CD4-positive, alpha-beta T cell treated with Interleukin-17A for 4 hours (primary cell): ENCODE measurements around the gene OPN5.

Experiments used
- DNase-seq: peaks from one replicate; pipeline ENCODE4 v3.0.0-alpha.2; 2020; ENCODE audit warnings: mixed read lengths

OPN5 gene

GRCh38 chr6:47789553-47789952, 7.7 kb downstream of the OPN5 start:
- no peak for DNase-seq

DNA sequence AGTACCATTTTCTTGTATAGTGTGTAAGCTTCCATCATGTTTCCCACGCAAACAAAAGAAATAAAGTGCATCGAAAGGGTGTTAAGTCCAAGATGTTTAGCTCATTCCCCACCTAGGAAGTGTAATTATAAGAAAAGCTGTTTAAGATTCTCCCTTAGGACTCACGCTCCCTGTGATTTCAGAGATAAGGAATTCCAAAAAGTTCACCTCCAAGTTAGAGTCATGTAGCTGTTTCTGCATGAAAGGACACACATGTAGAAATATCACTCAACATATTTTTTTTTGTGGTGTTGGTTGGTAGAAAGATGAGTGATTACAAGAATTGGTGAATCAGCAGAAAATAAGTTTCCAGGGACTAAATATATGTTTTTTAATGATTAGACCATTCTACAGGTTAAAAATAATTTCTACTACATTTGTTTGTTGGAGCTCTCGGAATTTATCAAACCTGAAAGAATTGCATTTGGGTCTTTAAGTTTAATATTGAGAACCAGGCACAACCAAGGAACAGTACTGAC, 10.4 kb downstream of the OPN5 start:
- no peak for DNase-seq

- no peak for DNase-seq
Measured at GRCh38 chr6:47794577-47795135, 12.8 kb downstream of the OPN5 start.

GRCh38 chr6:47801984-47802383, 20.2 kb downstream of the OPN5 start:
- no peak for DNase-seq

DNA sequence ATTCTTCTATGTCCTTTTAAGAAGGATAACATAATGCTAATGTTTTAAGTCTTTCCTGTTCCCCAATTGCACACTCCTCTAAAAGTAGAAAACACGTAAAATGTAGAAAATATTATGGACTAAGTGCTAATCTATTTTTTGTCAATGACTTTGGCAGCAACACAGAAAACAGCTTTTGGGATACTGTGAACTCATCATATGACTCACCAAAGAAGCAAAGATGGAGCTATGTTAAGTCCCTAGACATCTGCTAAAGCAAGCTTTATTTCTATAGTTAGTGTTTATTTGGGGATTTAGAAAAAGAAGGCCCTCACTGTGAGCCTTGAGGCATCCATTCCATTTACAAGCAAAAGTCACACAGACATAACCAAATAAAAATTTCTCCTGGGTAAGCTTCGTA, 23.0 kb downstream of the OPN5 start:
- DNase-seq, result no peak

DNA sequence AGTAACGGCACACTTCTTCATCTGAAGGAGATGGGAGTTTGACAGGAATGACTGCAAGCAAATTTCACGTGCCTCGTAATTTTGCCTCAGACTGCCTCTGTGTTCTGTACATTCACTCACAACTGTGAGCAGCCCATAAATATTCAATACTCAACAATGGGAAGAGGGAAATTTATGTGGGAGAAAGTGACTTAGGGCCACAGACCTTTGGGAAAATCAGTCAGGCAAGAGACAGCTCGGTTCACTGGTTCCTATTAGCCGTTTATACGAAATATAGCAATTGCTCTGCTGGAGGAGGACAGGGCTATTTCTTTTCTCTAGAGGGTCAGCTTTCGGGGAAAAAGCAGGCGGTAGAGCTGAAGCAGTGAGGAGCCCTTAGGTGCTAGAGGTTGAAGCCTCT, 28.0 kb downstream of the OPN5 start:
- no peak for DNase-seq

GRCh38 chr6:47810885-47811284, 29.1 kb downstream of the OPN5 start:
- no peak for DNase-seq

- no peak for DNase-seq
Measured at GRCh38 chr6:47811443-47811842, 29.6 kb downstream of the OPN5 start.

GRCh38 chr6:47817749-47818148, 35.9 kb downstream of the OPN5 start:
- DNase-seq, result no peak

DNA sequence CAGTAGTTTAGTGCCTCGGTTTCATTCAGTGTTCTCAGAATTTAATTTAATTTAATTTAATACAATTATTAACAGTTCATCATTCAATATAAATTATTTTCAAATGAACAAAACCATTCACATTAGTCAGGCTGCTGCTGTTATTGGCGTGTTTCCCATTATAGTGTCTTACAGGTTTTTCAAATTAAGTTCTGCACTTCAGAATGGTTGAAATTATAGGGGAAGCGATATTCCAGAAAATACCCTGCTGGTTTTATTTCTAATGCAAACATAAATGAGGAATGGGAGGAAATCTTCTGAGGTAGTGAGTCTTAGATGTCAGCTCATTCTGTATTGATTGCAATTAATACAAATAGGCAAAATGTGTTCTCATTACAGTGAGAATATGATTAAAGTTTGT, 37.6 kb downstream of the OPN5 start:
- no peak for DNase-seq

- DNase-seq, result no peak
Measured at GRCh38 chr6:47822856-47823554, 41.2 kb downstream of the OPN5 start.

DNA sequence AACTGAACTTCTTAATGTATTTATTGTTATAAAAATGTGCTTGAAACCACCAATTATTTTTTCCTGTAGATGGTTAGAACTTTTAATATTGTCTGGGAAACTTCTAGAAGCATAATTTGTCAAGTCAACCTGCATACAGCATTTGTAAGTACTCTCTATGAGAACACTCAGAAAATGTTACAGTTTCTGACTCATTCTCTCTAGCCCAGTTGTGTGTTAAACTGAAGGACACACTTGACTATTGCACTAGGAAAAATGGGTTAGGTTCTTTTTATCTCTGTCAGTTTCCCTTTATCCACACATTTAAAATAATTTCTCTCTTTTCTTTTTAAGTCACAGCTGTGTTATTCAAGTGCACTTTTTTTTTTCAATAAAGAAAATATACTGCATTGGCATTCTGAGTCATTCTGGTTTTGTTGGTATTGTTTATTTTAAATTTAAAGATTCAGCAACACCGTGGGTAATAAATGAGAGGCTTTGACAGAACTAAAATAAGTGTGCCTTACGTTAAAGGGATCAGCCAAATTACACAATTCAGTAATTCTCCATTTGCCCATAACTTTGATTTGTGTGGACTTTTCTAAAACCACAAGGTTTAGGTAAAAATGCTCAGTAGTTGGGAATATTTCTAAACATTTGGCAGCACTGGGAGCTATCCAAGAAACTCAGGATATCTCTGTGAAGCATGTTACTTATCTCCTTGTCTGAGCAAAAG, 50.7 kb downstream of the OPN5 start:
- no peak for DNase-seq

- no peak for DNase-seq
Measured at GRCh38 chr6:47834196-47834595, 52.4 kb downstream of the OPN5 start.

DNA sequence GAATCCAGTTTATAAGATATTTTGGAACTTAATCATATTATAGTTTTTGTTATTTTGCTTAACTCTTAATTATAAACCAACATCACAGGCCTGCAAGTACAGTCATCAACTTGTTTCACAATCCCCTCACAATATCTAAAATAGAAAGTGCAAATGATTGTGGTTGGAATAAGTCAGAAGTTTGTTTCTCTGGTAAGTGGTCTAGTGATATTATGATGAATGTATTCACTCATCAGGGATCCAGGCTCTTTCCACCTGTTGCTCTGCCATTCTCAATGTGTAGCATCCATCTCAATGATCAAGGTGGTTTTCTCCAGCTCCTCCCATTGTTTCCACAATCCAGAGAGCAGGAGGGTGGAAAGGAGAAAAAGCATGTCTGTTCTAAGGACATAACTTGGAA, 54.2 kb downstream of the OPN5 start:
- no peak for DNase-seq

GRCh38 chr6:47836639-47837038, 54.8 kb downstream of the OPN5 start:
- DNase-seq, result no peak

GRCh38 chr6:47839645-47840044, 57.8 kb downstream of the OPN5 start:
- DNase-seq, result no peak

GRCh38 chr6:47844881-47845280, 63.0 kb downstream of the OPN5 start:
- no peak for DNase-seq

- no peak for DNase-seq
Measured at GRCh38 chr6:47846752-47847151, 64.9 kb downstream of the OPN5 start.

GRCh38 chr6:47851091-47851490, 69.3 kb downstream of the OPN5 start:
- DNase-seq, result no peak

- no peak for DNase-seq
Measured at GRCh38 chr6:47852727-47853126, 70.9 kb downstream of the OPN5 start.

DNA sequence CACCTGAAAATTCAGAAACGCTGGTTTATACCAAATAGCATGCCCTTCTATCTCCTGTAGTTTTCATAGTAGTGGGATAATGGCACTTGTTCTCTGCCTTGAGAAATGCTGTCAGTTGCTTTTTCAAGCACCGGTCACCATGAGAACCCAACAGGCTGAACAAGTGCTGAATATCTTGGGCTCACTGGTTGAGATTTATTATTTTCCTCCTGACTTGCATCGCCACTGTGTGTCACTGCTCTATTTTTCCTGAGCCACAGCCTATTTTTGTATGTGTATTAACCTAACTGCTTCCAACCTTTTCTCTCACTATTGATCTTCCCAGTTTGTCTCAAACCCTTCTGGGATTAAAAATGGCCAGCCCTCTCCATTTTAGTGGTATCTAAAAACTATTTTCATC, 71.9 kb downstream of the OPN5 start:
- DNase-seq, result no peak

DNA sequence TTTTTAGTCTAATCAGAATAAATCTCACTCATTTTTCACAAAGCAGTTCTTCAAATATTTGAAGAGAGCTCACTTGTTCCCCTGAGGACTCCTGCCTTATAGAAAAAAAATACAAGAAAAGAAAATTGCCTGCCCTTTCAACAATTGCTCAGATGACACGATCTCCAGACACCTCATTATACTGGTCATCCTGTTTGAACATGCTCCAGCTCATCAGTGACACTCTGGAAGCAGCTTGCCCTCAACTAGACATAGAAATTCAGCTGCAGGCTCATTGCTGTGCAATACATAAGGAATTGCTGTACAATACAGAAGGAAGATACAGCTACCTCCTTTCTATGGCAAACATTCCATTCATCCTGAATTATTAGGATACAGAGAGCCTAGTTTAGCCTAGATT, 73.1 kb downstream of the OPN5 start:
- DNase-seq, result no peak

DNA sequence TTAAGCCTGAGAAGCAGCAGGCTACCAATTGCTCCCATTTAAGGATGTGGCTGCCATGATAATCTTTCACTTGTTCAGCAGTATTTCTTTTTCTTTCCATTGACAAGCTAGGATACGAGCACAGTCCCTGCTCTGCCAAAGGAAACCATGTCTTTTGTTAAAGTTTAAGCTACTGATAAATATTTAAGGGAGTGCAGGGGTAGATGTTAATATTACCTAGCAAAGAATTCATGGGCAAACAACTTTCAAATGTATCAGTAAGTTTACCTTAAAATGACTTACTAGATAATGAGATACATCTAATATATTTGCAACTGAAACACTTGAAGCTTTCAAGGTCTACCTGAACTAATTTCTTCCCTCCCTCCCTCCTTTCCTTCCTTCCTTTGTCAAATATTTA, 77.3 kb downstream of the OPN5 start:
- DNase-seq, result no peak

GRCh38 chr6:47862731-47863130, 80.9 kb downstream of the OPN5 start:
- DNase-seq, result no peak
